Upper lobe of left lung (tissue), 6 donors: Measurements from ENCODE around the gene PIK3CD. TPM values are rescaled to one million over a fixed set of nuclear protein-coding genes. Genes with fewer than 3 reads are reported as not detected.

Source experiments
- ATAC-seq, 2 donors: fragments of 200-7000 bp; cut with Tn5 transposase; one replicate each; pipeline ENCODE4 v1.9.1; 2022; ENCODE audit warnings: mild to moderate bottlenecking in 2 of 2, moderate library complexity in 2 of 2; ENCODE audit not compliant: low FRiP score in 2 of 2
- DNase-seq, 2 donors: peaks; one replicate each; pipeline ENCODE4 v3.0.0-alpha.2; 2019 to 2020
- H3K27ac ChIP-seq, 4 donors: fragments of 200-600 bp; sonication (generic); one replicate each; pipeline ENCODE4 v1.5.1; 2016 to 2019
- H3K27me3 ChIP-seq, 4 donors: fragments of 200-600 bp; sonication (generic); one replicate each; pipeline ENCODE4 v1.5.1; 2017 to 2019
- H3K36me3 ChIP-seq, 4 donors: fragments of 200-600 bp; sonication (generic); one replicate each; pipeline ENCODE4 v1.5.1; 2016 to 2019
- H3K4me1 ChIP-seq, 4 donors: fragments of 200-600 bp; sonication (generic); one replicate each; pipeline ENCODE4 v1.5.1; 2018 to 2019
- H3K4me3 ChIP-seq, 4 donors: fragments of 200-600 bp; sonication (generic); one replicate each; pipeline ENCODE4 v1.5.1; 2017 to 2019; ENCODE audit warnings: mild to moderate bottlenecking in 2 of 4, moderate library complexity in 1 of 4
- H3K9me3 ChIP-seq, 4 donors: fragments of 200-600 bp; sonication (generic); one replicate each; pipeline ENCODE4 v1.5.1; 2018 to 2019
- CTCF ChIP-seq, 6 experiments: fragments of 450-650 bp in 4 of 6; fragments of 200-600 bp in 2 of 6; sonication (generic) in 2 of 6; IDR thresholded peaks; one replicate each; pipeline ENCODE4 v1.5.1; 2016 to 2019; ENCODE audit warnings: antibody characterized with exemption in 6 of 6
- EP300 ChIP-seq, 4 donors: sonication (generic); formaldehyde crosslinking; IDR thresholded peaks; one replicate each; pipeline ENCODE4 v1.5.1; 2017; ENCODE audit warnings: antibody characterized with exemption in 4 of 4, control low read depth in 2 of 4
- POLR2A ChIP-seq, 4 donors: fragments of 450-650 bp; IDR thresholded peaks; one replicate each; pipeline ENCODE4 v1.5.1; 2016 to 2017; ENCODE audit warnings: antibody characterized with exemption in 4 of 4, mild to moderate bottlenecking in 2 of 4
- POLR2AphosphoS5 ChIP-seq, 2 donors: sonication (generic); formaldehyde crosslinking; IDR thresholded peaks; one replicate each; pipeline ENCODE4 v1.5.1; 2017; ENCODE audit warnings: antibody characterized with exemption in 2 of 2
- WGBS, 2 donors: methylation state at CpG; one replicate each; pipeline ENCODE4 v1.1.5; 2017 to 2018; 5-methylcytosine and 5-hydroxymethylcytosine counted together
- total RNA-seq, 6 donors: library from RNA; depleted of rRNA in 4 of 6; stranded (reverse); fragments of >200 nt in 4 of 6; gene quantifications; one replicate each; pipeline versions ENCODE4 v1.1.0 to v1.2.1, GENCODE V29; 2016 to 2021
- donor health status: DM: no; HTN: no; CAD: no; lungs with moderate emphysema.
- donor health status: DM: no; HTN: yes; CAD: no; lungs with severe emphysema.

Gene PIK3CD
- 10 to 100 TPM; 19.0 to 56.6 (median 24.2) TPM for total RNA-seq

- peaks cover 0 to 10% (median 8%) of the 10 kb centered on the region in 4 donors for H3K27me3 ChIP-seq
- no peaks in the 10 kb centered on the region for H3K9me3 ChIP-seq
- peaks cover 14 to 37% (median 20%) of the 10 kb centered on the region in 4 donors for H3K4me1 ChIP-seq
- WGBS, 2 donors = 1% methylated on average over 8 to 23 of the region's 94 CpGs
- H3K27ac ChIP-seq = peak within 1 kb of the TSS; percentile 82 to 90 (median 90)
- no peaks in the 10 kb centered on the region for H3K36me3 ChIP-seq
- H3K4me3 ChIP-seq = peak within 1 kb of the TSS; percentile 35 to 72 (median 62)
- peak in 1 of 2 donors; percentile 90 for DNase-seq
- ATAC-seq = peak in 1 of 2 donors; percentile 84
- TF ChIP-seq POLR2A (IDR thresholded peaks at IDR 0.05) = peak in 1 of 4 donors; percentile 73
- TF ChIP-seq POLR2AphosphoS5 (IDR thresholded peaks at IDR 0.05) = no peak
- TF ChIP-seq EP300 (IDR thresholded peaks at IDR 0.05) = no peak
- TF ChIP-seq CTCF (IDR thresholded peaks at IDR 0.05) = peak in 2 of 6 experiments; percentile 9 to 16
Measured at GRCh38 chr1:9651565-9652378, at the start of gene PIK3CD. PIK3CD (plus strand) TSS chr1:9651731; CDS start chr1:9710456, 58,725 bp downstream.

DNA sequence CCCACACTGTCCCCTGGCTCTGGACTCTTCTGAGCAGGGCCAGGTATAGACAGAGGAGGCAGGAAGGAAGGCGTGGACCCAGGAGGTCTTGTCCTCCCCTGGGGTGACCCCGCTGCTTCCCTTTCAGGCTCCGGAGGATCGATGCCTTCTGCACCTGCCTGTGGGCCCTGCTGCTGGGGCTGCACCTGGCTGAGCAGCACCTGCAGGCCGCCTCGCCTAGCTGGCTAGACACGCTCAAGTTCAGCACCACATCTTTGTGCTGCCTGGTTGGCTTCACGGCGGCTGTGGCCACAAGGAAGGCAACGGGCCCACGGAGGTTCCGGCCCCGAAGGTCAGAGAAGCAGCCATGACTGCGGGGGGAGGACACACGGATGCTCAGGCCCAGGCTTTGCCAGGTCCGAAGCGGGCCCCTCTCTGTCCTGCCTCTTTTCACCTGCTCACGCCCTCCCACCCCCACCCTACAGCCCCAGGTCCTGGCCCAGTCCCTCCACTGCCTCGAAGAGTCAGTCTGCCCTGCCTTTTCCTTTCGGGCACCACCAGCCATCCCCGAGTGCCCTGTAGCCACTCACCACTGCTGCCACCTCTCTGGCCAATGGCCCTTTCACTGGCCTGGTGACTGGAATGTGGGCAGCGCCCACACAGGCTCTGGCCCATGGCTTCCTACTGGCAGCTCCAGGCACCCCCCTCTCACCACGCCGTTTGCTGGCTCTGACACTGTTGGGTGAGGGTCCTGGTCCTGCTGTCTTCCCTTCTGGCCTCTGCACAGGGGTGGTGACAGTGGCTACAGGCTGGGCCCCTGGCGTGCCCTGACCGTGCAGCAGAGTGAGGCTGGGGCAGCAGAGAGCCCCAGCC is 49.4 kb upstream of the PIK3CD start:
- Histone ChIP-seq H3K4me1 (no peaks in the 10 kb centered on the region), H3K27ac (no peak overlapping the region), H3K27me3 (no peaks in the 10 kb centered on the region), H3K36me3 (peaks cover 3 to 72% (median 48%) of the 10 kb centered on the region in 4 donors), H3K9me3 (no peaks in the 10 kb centered on the region), H3K4me3 (no peak overlapping the region)
- WGBS, 2 donors = 95 to 97% methylated on average over 10 to 26 of the region's 26 CpGs
- no peak for TF ChIP-seq POLR2AphosphoS5 (IDR thresholded peaks at IDR 0.05)
- TF ChIP-seq CTCF (IDR thresholded peaks at IDR 0.05) = no peak
- no peak for TF ChIP-seq POLR2A (IDR thresholded peaks at IDR 0.05)
- no peak for TF ChIP-seq EP300 (IDR thresholded peaks at IDR 0.05)
- DNase-seq = peak in 1 of 2 donors; percentile 73
- ATAC-seq = no peak

DNA sequence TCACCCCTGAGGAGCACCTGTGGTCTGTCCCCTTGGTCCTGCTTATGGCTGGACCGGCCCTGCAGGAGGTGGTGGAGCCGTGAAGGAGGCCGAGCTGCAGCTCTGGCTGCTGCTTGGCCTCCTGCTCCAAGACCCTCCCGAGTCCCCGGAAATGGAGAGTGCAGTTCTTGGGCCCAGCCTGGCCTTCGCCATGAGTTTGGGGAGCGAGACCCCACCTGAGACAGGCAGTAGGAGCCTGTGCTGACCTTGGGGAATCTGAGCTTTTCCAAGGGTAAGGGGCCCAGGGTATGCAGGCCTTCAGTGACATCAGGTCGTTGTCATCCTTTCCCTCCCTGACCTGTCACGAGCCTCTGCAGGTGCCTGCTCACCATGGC is 48.8 kb upstream of the PIK3CD start:
- Histone ChIP-seq H3K27me3 (no peaks in the 10 kb centered on the region), H3K9me3 (no peaks in the 10 kb centered on the region), H3K36me3 (peaks cover 3 to 73% (median 50%) of the 10 kb centered on the region in 4 donors), H3K27ac (no peak overlapping the region), H3K4me3 (no peak overlapping the region), H3K4me1 (no peaks in the 10 kb centered on the region)
- WGBS, 2 donors = 92 to 94% methylated on average over 4 to 8 of the region's 9 CpGs
- DNase-seq (no peak), ATAC-seq (no peak)
- TF ChIP-seq POLR2AphosphoS5 (IDR thresholded peaks at IDR 0.05) = no peak
- TF ChIP-seq EP300 (IDR thresholded peaks at IDR 0.05) = no peak
- no peak for TF ChIP-seq CTCF (IDR thresholded peaks at IDR 0.05)
- no peak for TF ChIP-seq POLR2A (IDR thresholded peaks at IDR 0.05)

DNA sequence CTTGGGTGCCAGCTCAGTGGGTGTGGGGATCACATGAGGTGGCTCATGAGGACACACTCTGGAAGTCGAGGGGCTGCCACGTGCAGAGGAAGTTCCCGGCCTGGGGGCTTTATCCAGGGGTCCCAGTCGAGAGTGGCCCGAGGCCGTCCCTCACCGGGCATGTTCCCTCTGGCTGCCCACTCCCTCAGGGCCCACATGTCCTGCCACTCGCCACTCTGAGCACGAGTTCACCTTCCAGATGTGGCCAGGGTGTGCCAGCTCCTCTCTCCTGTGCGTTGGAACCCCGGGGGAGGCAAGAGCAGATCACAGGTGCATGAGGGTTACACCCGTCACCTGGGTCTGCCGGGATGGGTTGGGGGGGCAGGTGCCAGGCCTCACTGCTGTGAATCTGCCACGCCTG is 48.2 kb upstream of the PIK3CD start:
- Histone ChIP-seq H3K27me3 (no peaks in the 10 kb centered on the region), H3K36me3 (peaks cover 3 to 73% (median 51%) of the 10 kb centered on the region in 4 donors), H3K4me3 (no peak overlapping the region), H3K4me1 (no peaks in the 10 kb centered on the region), H3K27ac (no peak overlapping the region), H3K9me3 (no peaks in the 10 kb centered on the region)
- peak in 1 of 2 donors; percentile 4 for ATAC-seq
- no peak for TF ChIP-seq EP300 (IDR thresholded peaks at IDR 0.05)
- TF ChIP-seq POLR2AphosphoS5 (IDR thresholded peaks at IDR 0.05) = no peak
- no peak for TF ChIP-seq CTCF (IDR thresholded peaks at IDR 0.05)
- TF ChIP-seq POLR2A (IDR thresholded peaks at IDR 0.05) = no peak
- DNase-seq = peak in 1 of 2 donors; percentile 55
- 92 to 100% methylated on average over 4 to 13 of the region's 14 CpGs for WGBS, 2 donors
